Mesenchymal stem cell (in vitro differentiated cells and primary cell): ENCODE data around the gene ETDA.
"Not testable (repeated sequence)": the region's sequence is repeated elsewhere in the genome, so short reads cannot be mapped to it uniquely, and the experiment has no call there.

Experiments
- DNase-seq: peaks from one replicate; pipeline ENCODE4 v3.0.0-alpha.2; 2013
- H2AFZ ChIP-seq: one replicate; pipeline ENCODE4 v1.6.1; 2013; ENCODE audit warnings: low read depth, mild to moderate bottlenecking, control low read depth, inconsistent platforms, low read length, moderate library complexity
- H2AK5ac ChIP-seq: 2 replicates; pipeline ENCODE4 v1.6.1; 2013; ENCODE audit warnings: low read length, moderate library complexity, mild to moderate bottlenecking, inconsistent platforms; ENCODE audit not compliant: severe bottlenecking
- H2BK120ac ChIP-seq: one replicate; pipeline ENCODE4 v1.6.1; 2013; ENCODE audit warnings: low read depth, mild to moderate bottlenecking, inconsistent platforms, low read length, moderate library complexity
- H2BK12ac ChIP-seq, 2 experiments: one replicate each; pipeline ENCODE4 v1.6.1; 2013; ENCODE audit warnings: inconsistent platforms in 2 of 2, low read length in 2 of 2, mild to moderate bottlenecking in 2 of 2, moderate library complexity in 2 of 2, control low read depth in 1 of 2
- H2BK15ac ChIP-seq: one replicate; pipeline ENCODE4 v1.6.1; 2013; ENCODE audit warnings: mild to moderate bottlenecking, low read depth, inconsistent platforms; ENCODE audit not compliant: poor library complexity, severe bottlenecking
- H2BK5ac ChIP-seq: 2 replicates; pipeline ENCODE4 v1.6.1; 2013; ENCODE audit warnings: low read depth, mild to moderate bottlenecking, low read length, control low read depth, inconsistent platforms; ENCODE audit not compliant: poor library complexity, severe bottlenecking
- H3K14ac ChIP-seq, 2 experiments: one replicate each; pipeline ENCODE4 v1.6.1; 2013; ENCODE audit warnings: inconsistent platforms in 2 of 2, low read length in 2 of 2, control low read depth in 1 of 2, mild to moderate bottlenecking in 1 of 2, moderate library complexity in 1 of 2
- H3K18ac ChIP-seq, 2 experiments: one replicate each; pipeline ENCODE4 v1.6.1; 2013; ENCODE audit warnings: inconsistent platforms in 2 of 2, low read length in 2 of 2, control low read depth in 1 of 2, low read depth in 1 of 2, mild to moderate bottlenecking in 1 of 2
- H3K23ac ChIP-seq, 2 experiments: one replicate each; pipeline ENCODE4 v1.6.1; 2013; ENCODE audit warnings: inconsistent platforms in 2 of 2, low read length in 2 of 2, mild to moderate bottlenecking in 2 of 2, moderate library complexity in 2 of 2, control low read depth in 1 of 2
- H3K27ac ChIP-seq: 2 replicates; pipeline ENCODE4 v1.5.1; 2013; ENCODE audit warnings: mild to moderate bottlenecking, moderate library complexity, low read length, control low read depth, inconsistent platforms; ENCODE audit not compliant: poor library complexity, severe bottlenecking
- H3K27me3 ChIP-seq, 2 experiments: 2 replicates each; pipeline versions ENCODE4 v1.6.1 to v1.7.0; 2013; ENCODE audit warnings: low read length in 2 of 2, mild to moderate bottlenecking in 2 of 2, moderate library complexity in 2 of 2, control low read depth in 1 of 2, inconsistent platforms in 1 of 2; ENCODE audit not compliant: control insufficient read depth in 1 of 2, insufficient read depth in 1 of 2
- H3K36me3 ChIP-seq, 2 experiments: 2 replicates each; pipeline versions ENCODE4 v1.6.1 to v1.7.0; 2013; ENCODE audit warnings: low read length in 2 of 2, control low read depth in 1 of 2, inconsistent platforms in 1 of 2, low read depth in 1 of 2, mild to moderate bottlenecking in 1 of 2; ENCODE audit not compliant: insufficient read depth in 2 of 2, control insufficient read depth in 1 of 2
- H3K4ac ChIP-seq, 2 experiments: one replicate each; pipeline ENCODE4 v1.6.1; 2013; ENCODE audit warnings: inconsistent platforms in 2 of 2, low read length in 2 of 2, mild to moderate bottlenecking in 2 of 2, moderate library complexity in 2 of 2, control low read depth in 1 of 2, low read depth in 1 of 2
- H3K4me1 ChIP-seq: 2 replicates; pipeline ENCODE4 v1.6.1; 2013; ENCODE audit warnings: low read depth, low read length, control low read depth; ENCODE audit not compliant: control insufficient read depth, insufficient read depth
- H3K4me2 ChIP-seq: 2 replicates; pipeline ENCODE4 v1.6.1; 2013; ENCODE audit warnings: low read length, mild to moderate bottlenecking, inconsistent platforms; ENCODE audit not compliant: poor library complexity, severe bottlenecking
- H3K4me3 ChIP-seq, 2 experiments: 2 replicates each; pipeline versions ENCODE4 v1.5.1 to v1.7.0; 2013; ENCODE audit warnings: low read length in 2 of 2, mild to moderate bottlenecking in 2 of 2, control low read depth in 1 of 2, low read depth in 1 of 2; ENCODE audit not compliant: insufficient read depth in 1 of 2
- H3K79me1 ChIP-seq: replicated peaks from 2 replicates; pipeline ENCODE4 v1.6.1; 2013; ENCODE audit warnings: mild to moderate bottlenecking, control low read depth, low read length, inconsistent platforms; ENCODE audit not compliant: poor library complexity, severe bottlenecking
- H3K9ac ChIP-seq: 2 replicates; pipeline ENCODE4 v1.7.0; 2013; ENCODE audit warnings: mild to moderate bottlenecking, low read length, moderate library complexity
- H3K9me3 ChIP-seq: 2 replicates; pipeline ENCODE4 v1.7.0; 2013; ENCODE audit warnings: mild to moderate bottlenecking, low read length; ENCODE audit not compliant: control insufficient read depth
- H4K8ac ChIP-seq: one replicate; pipeline ENCODE4 v1.6.1; 2013; ENCODE audit warnings: inconsistent platforms, mild to moderate bottlenecking, low read length, moderate library complexity
- H4K91ac ChIP-seq: one replicate; pipeline ENCODE4 v1.6.1; 2013; ENCODE audit warnings: mild to moderate bottlenecking, low read length, inconsistent platforms
- WGBS: methylation state at CpG from one replicate; pipeline ENCODE4 v1.1.7; 2013; ENCODE audit warnings: mixed read lengths; 5-methylcytosine and 5-hydroxymethylcytosine counted together

ETDA gene

GRCh38 chrX:135256087-135256684, 4.3 kb downstream of the ETDA start:
- H2BK15ac ChIP-seq, DNase-seq, H2AFZ ChIP-seq, H3K4me2 ChIP-seq, H3K79me1 ChIP-seq, H3K9me3 ChIP-seq, H3K27ac ChIP-seq, H3K23ac ChIP-seq, H3K9ac ChIP-seq, H4K8ac ChIP-seq, H2BK120ac ChIP-seq, H3K14ac ChIP-seq, H3K4ac ChIP-seq, H2BK5ac ChIP-seq, H2AK5ac ChIP-seq, H3K27me3 ChIP-seq, H3K4me1 ChIP-seq, H3K36me3 ChIP-seq, H3K18ac ChIP-seq, H3K4me3 ChIP-seq, H2BK12ac ChIP-seq, H4K91ac ChIP-seq: not testable (repeated sequence)
- 90% methylated on average over 5 of the region's 8 CpGs for WGBS

- no peak overlapping the region for H2BK12ac ChIP-seq
- no peak overlapping the region for H2BK120ac ChIP-seq
- H3K4me1 ChIP-seq = no peaks in the 10 kb centered on the region
- H3K9me3 ChIP-seq = no peaks in the 10 kb centered on the region
- H2AFZ ChIP-seq = no peak overlapping the region
- no peak overlapping the region for H3K4me2 ChIP-seq
- H4K8ac ChIP-seq = no peak overlapping the region
- H3K36me3 ChIP-seq = no peaks in the 10 kb centered on the region
- H4K91ac ChIP-seq = no peak overlapping the region
- no peak for DNase-seq
- H2AK5ac ChIP-seq = no peak overlapping the region
- no peak overlapping the region for H3K23ac ChIP-seq
- no peak overlapping the region for H3K14ac ChIP-seq
- no peak overlapping the region for H2BK5ac ChIP-seq
- WGBS = 82% methylated on average over 6 of the region's 6 CpGs
- no peaks in the 10 kb centered on the region for H3K27me3 ChIP-seq
- no peak overlapping the region for H3K18ac ChIP-seq
- no peak overlapping the region for H2BK15ac ChIP-seq
- H3K4ac ChIP-seq = no peak overlapping the region
- no peak overlapping the region for H3K27ac ChIP-seq
- no peak overlapping the region for H3K9ac ChIP-seq
- H3K4me3 ChIP-seq = no peak overlapping the region
- H3K79me1 ChIP-seq = no peaks in the 10 kb centered on the region
Observed at GRCh38 chrX:135256923-135257322, 5.1 kb downstream of the ETDA start.

DNA sequence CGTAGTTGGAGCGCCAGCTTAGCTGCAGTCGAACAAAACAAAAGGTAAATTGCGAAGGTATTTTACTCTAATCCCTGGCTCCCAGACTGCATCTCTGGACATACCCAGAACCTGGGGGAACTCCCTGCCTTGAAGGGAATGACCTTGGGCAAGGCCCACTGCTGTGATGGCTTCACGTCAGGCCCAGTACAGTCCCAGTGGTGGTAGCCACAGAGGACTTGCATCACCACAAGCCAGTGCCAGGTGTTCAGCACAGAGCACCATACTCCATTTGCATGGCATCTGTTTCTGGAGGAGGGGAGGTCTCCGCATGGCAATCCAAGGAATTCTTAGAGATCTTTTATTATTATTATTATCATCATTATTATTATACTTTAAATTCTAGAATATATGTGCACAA, 5.6 kb downstream of the ETDA start:
- 96% methylated on average over 5 of the region's 6 CpGs for WGBS
- H3K4me3 ChIP-seq = no peak overlapping the region

DNA sequence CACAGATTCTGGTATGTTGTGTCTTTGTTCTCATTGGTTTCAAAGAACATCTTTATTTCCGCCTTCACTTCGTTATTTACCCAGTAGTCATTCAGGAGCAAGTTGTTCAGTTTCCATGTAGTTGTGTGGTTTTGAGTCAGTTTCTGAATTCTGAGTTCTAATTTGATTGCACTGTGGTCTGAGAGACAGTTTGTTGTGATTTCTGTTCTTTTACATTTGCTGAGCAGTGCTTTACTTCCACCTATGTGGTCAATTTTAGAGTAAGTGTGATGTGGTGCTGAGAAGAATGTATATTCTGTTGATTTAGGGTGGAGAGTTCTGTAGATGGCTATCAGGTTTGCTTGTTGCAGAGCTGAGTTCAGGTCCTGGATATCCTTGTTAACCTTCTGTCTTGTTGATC, 9.1 kb downstream of the ETDA start:
- not testable (repeated sequence) for H3K27me3 ChIP-seq, H3K18ac ChIP-seq, H3K4me1 ChIP-seq, DNase-seq, H4K8ac ChIP-seq, H3K9ac ChIP-seq, H2AK5ac ChIP-seq, H3K23ac ChIP-seq, H3K4me3 ChIP-seq, H2BK120ac ChIP-seq, H3K27ac ChIP-seq, H2BK12ac ChIP-seq, H3K14ac ChIP-seq, H3K36me3 ChIP-seq, H2BK15ac ChIP-seq, H4K91ac ChIP-seq, H2BK5ac ChIP-seq, H2AFZ ChIP-seq, H3K79me1 ChIP-seq, H3K4ac ChIP-seq, H3K4me2 ChIP-seq
- H3K9me3 ChIP-seq = peaks cover 11% of the 10 kb centered on the region
- no CpG with 5 or more reads among the region's 2 CpGs for WGBS

More for the DNA sequence above, 5.6 kb downstream of the ETDA start:
- H3K27me3 ChIP-seq = no peaks in the 10 kb centered on the region
- DNase-seq = no peak
- no peak overlapping the region for H3K27ac ChIP-seq
- no peak overlapping the region for H3K14ac ChIP-seq
- H4K91ac ChIP-seq = no peak overlapping the region
- no peak overlapping the region for H3K9ac ChIP-seq
- H4K8ac ChIP-seq = no peak overlapping the region
- H3K4me1 ChIP-seq = no peaks in the 10 kb centered on the region
- no peaks in the 10 kb centered on the region for H3K79me1 ChIP-seq
- no peak overlapping the region for H2BK12ac ChIP-seq
- no peak overlapping the region for H2AFZ ChIP-seq
- no peak overlapping the region for H2BK15ac ChIP-seq
- no peak overlapping the region for H2BK120ac ChIP-seq
- no peak overlapping the region for H3K18ac ChIP-seq
- H3K23ac ChIP-seq = no peak overlapping the region
- no peak overlapping the region for H2BK5ac ChIP-seq
- H3K4ac ChIP-seq = no peak overlapping the region
- H2AK5ac ChIP-seq = no peak overlapping the region
- H3K9me3 ChIP-seq = no peaks in the 10 kb centered on the region
- no peak overlapping the region for H3K4me2 ChIP-seq
- no peaks in the 10 kb centered on the region for H3K36me3 ChIP-seq
